Fibroblast of lung (primary cell): ENCODE data around the gene CDR2L.

ENCODE experiments used
- CTCF ChIP-seq, 2 donors: IDR thresholded peaks in 1 of 2; conservative IDR thresholded peaks in 1 of 2; 1 replicate in 1 of 2; 2 replicates in 1 of 2; pipeline ENCODE4 v1.5.1; 2011 to 2012; ENCODE audit warnings: low read length in 2 of 2, control low read depth in 1 of 2, inconsistent platforms in 1 of 2, low read depth in 1 of 2, mild to moderate bottlenecking in 1 of 2
- EZH2 ChIP-seq: IDR thresholded peaks from 2 replicates; pipeline ENCODE4 v1.5.1; 2012; ENCODE audit warnings: low read length, control low read depth, mild to moderate bottlenecking; ENCODE audit errors: missing control alignments

GRCh38 chr17:75039238-75039637 is 51.8 kb downstream of the CDR2L start:
- TF ChIP-seq CTCF (conservative IDR thresholded peaks at IDR 0.05 in 1 of 2, IDR thresholded peaks at IDR 0.05 in 1 of 2; ENCODE audit: low read depth in 1 of 2, low read length in 2 of 2) (no peak), EZH2 (no peak)
